Esophagus squamous epithelium (tissue), 5 donors: Measurements from ENCODE around the gene YWHAH. TPM values are rescaled to one million over a fixed set of nuclear protein-coding genes. Genes with fewer than 3 reads are reported as not detected.

Experiments used
- DNase-seq: peaks from one replicate; lab custom pipeline; 2025; lab: John Stamatoyannopoulos, UW
- H3K27ac ChIP-seq, 4 donors: fragments of 200-600 bp; sonication (generic); one replicate each; pipeline ENCODE4 v1.5.1; 2016 to 2019; ENCODE audit warnings: mild to moderate bottlenecking in 1 of 4
- H3K27me3 ChIP-seq, 4 donors: fragments of 200-600 bp; sonication (generic); 1 replicate in 3 of 4; 2 replicates in 1 of 4; pipeline versions ENCODE4 v1.5.1 to v1.6.0; 2017 to 2021; ENCODE audit warnings: antibody characterized with exemption in 1 of 4
- H3K36me3 ChIP-seq, 3 donors: fragments of 200-600 bp; sonication (generic); one replicate each; pipeline ENCODE4 v1.5.1; 2016 to 2019
- H3K4me1 ChIP-seq, 3 donors: fragments of 200-600 bp; sonication (generic); one replicate each; pipeline ENCODE4 v1.5.1; 2017 to 2019
- H3K4me3 ChIP-seq, 4 donors: fragments of 200-600 bp; sonication (generic); 1 replicate in 3 of 4; 2 replicates in 1 of 4; pipeline ENCODE4 v1.5.1; 2016 to 2019; ENCODE audit warnings: mild to moderate bottlenecking in 2 of 4, moderate library complexity in 1 of 4
- H3K9me3 ChIP-seq, 3 donors: fragments of 200-600 bp; sonication (generic); one replicate each; pipeline ENCODE4 v1.5.1; 2016 to 2019
- CTCF ChIP-seq, 6 experiments: fragments of 450-650 bp in 4 of 6; fragments of 200-600 bp in 2 of 6; sonication (generic) in 2 of 6; IDR thresholded peaks; one replicate each; pipeline ENCODE4 v1.5.1; 2016 to 2019; ENCODE audit warnings: antibody characterized with exemption in 6 of 6, mild to moderate bottlenecking in 4 of 6, moderate library complexity in 4 of 6
- POLR2A ChIP-seq, 4 donors: fragments of 450-650 bp; IDR thresholded peaks; one replicate each; pipeline ENCODE4 v1.6.1; 2017; ENCODE audit warnings: antibody characterized with exemption in 4 of 4, mild to moderate bottlenecking in 4 of 4, moderate library complexity in 3 of 4
- WGBS, 2 donors: methylation state at CpG; one replicate each; pipeline ENCODE4 v1.1.5; 2018; 5-methylcytosine and 5-hydroxymethylcytosine counted together
- intact Hi-C: fragments of 100-400 bp; cut with DNase I; formaldehyde crosslinking; loops from one replicate; pipeline ENCODE4 v1.15.0; 2022
- total RNA-seq, 4 donors: library from RNA; depleted of rRNA; stranded (reverse); fragments of >200 nt; gene quantifications; one replicate each; pipeline ENCODE4 v1.1.0, GENCODE V29; 2016
- donor health status: DM: yes; HTN: yes; CAD: no.

The YWHAH gene
- total RNA-seq, 4 donors from 2014 or later = 42.4 to 63.2 (median 54.2) TPM

- intact Hi-C loops = no loop called here
- WGBS, 2 donors = 77 to 87% methylated on average over 4 to 14 of the region's 17 CpGs
Measured at GRCh38 chr22:31933816-31934482, 10.4 kb upstream of the YWHAH start.

GRCh38 chr22:31935961-31936635, 8.2 kb upstream of the YWHAH start:
- no peaks in the 10 kb centered on the region for H3K9me3 ChIP-seq
- H3K4me3 ChIP-seq = no peak overlapping the region
- WGBS, 2 donors = 61 to 70% methylated on average over 4 of the region's 4 CpGs
- intact Hi-C loops = no loop called here
- H3K27ac ChIP-seq = no peak overlapping the region
- no peaks in the 10 kb centered on the region for H3K36me3 ChIP-seq
- DNase-seq = no peak
- peaks cover 0 to 3% (median 0%) of the 10 kb centered on the region in 4 donors for H3K27me3 ChIP-seq
- H3K4me1 ChIP-seq = no peaks in the 10 kb centered on the region
- TF ChIP-seq POLR2A (IDR thresholded peaks at IDR 0.05) (no peak), CTCF (IDR thresholded peaks at IDR 0.05) (no peak)

More at GRCh38 chr22:31933816-31934482, 10.4 kb upstream of the YWHAH start:
- TF ChIP-seq POLR2A (IDR thresholded peaks at IDR 0.05) (no peak), CTCF (IDR thresholded peaks at IDR 0.05) (no peak)
- Histone ChIP-seq H3K4me1 (no peaks in the 10 kb centered on the region), H3K9me3 (no peaks in the 10 kb centered on the region), H3K27me3 (peaks cover 0 to 3% (median 0%) of the 10 kb centered on the region in 4 donors), H3K27ac (no peak overlapping the region), H3K4me3 (no peak overlapping the region), H3K36me3 (no peaks in the 10 kb centered on the region)
- no peak for DNase-seq

- DNase-seq = no peak
- Histone ChIP-seq H3K9me3 (no peaks in the 10 kb centered on the region), H3K27ac (no peak overlapping the region), H3K4me1 (no peaks in the 10 kb centered on the region), H3K4me3 (no peak overlapping the region), H3K27me3 (peaks cover 0 to 3% (median 0%) of the 10 kb centered on the region in 4 donors), H3K36me3 (no peaks in the 10 kb centered on the region)
- TF ChIP-seq CTCF (IDR thresholded peaks at IDR 0.05) (no peak), POLR2A (IDR thresholded peaks at IDR 0.05) (no peak)
- WGBS, 2 donors = 66 to 70% methylated on average over 3 of the region's 3 CpGs
- intact Hi-C loops = no loop called here
Measured at GRCh38 chr22:31937341-31937740, 7.0 kb upstream of the YWHAH start.

GRCh38 chr22:31938296-31938695, 6.0 kb upstream of the YWHAH start:
- H3K27ac ChIP-seq = no peak overlapping the region
- DNase-seq = no peak
- no peaks in the 10 kb centered on the region for H3K9me3 ChIP-seq
- intact Hi-C loops = no loop called here
- H3K4me1 ChIP-seq = peaks cover 0 to 1% (median 0%) of the 10 kb centered on the region in 3 donors
- H3K4me3 ChIP-seq = no peak overlapping the region
- peaks cover 0 to 3% (median 0%) of the 10 kb centered on the region in 4 donors for H3K27me3 ChIP-seq
- TF ChIP-seq POLR2A (IDR thresholded peaks at IDR 0.05) (no peak), CTCF (IDR thresholded peaks at IDR 0.05) (no peak)
- no peaks in the 10 kb centered on the region for H3K36me3 ChIP-seq
- WGBS, 2 donors = 73 to 90% methylated on average over 6 to 7 of the region's 8 CpGs

GRCh38 chr22:31940506-31940905, 3.8 kb upstream of the YWHAH start:
- H3K27ac ChIP-seq = no peak overlapping the region
- 33 to 76% methylated on average over 2 to 7 of the region's 9 CpGs for WGBS, 2 donors
- TF ChIP-seq POLR2A (IDR thresholded peaks at IDR 0.05) = no peak
- TF ChIP-seq CTCF (IDR thresholded peaks at IDR 0.05) = no peak
- no peaks in the 10 kb centered on the region for H3K27me3 ChIP-seq
- peaks cover 4 to 16% (median 6%) of the 10 kb centered on the region in 3 donors for H3K4me1 ChIP-seq
- no peaks in the 10 kb centered on the region for H3K36me3 ChIP-seq
- no peaks in the 10 kb centered on the region for H3K9me3 ChIP-seq
- intact Hi-C loops = loop anchor here (10.0 kb wide), 1 partner anchor 266 kb away; no protein-coding TSS in a partner anchor
- DNase-seq = no peak
- no peak overlapping the region for H3K4me3 ChIP-seq
